GM06990 (cell line): ENCODE data around the gene LCOR.

ENCODE experiments used
- DNase-seq: peaks from one replicate; pipeline ENCODE4 v3.0.0-alpha.2; 2011; ENCODE audit not compliant: insufficient read length; ENCODE audit errors: extremely low read depth
- H3K27me3 ChIP-seq: replicated peaks from 2 replicates; pipeline ENCODE4 v1.6.0; 2011; ENCODE audit warnings: low read length; ENCODE audit not compliant: control insufficient read depth, insufficient read depth
- H3K36me3 ChIP-seq: 2 replicates; pipeline ENCODE4 v1.5.1; 2011; ENCODE audit warnings: low read length; ENCODE audit not compliant: control insufficient read depth, insufficient read depth
- H3K4me3 ChIP-seq: replicated peaks from 2 replicates; pipeline ENCODE4 v1.5.1; 2011; ENCODE audit warnings: low read depth, mild to moderate bottlenecking, control low read depth, low read length
- CTCF ChIP-seq: IDR thresholded peaks from 2 replicates; pipeline ENCODE4 v1.5.1; 2011; ENCODE audit warnings: low read length, control low read depth, mild to moderate bottlenecking, inconsistent platforms; ENCODE audit not compliant: insufficient read depth, poor library complexity, severe bottlenecking

Gene LCOR

GRCh38 chr10:97022616-97023015 is 190.5 kb downstream of the LCOR start:
- Histone ChIP-seq H3K4me3 (no peak overlapping the region), H3K27me3 (no peaks in the 10 kb centered on the region), H3K36me3 (no peaks in the 10 kb centered on the region)
- no peak for TF ChIP-seq CTCF
- DNase-seq = no peak

GRCh38 chr10:97023401-97024167 is 191.5 kb downstream of the LCOR start:
- TF ChIP-seq CTCF = no peak
- Histone ChIP-seq H3K36me3 (no peaks in the 10 kb centered on the region), H3K27me3 (no peaks in the 10 kb centered on the region; the same call in 1 of the 2 replicates), H3K4me3 (no peak overlapping the region)
- DNase-seq = no peak

- TF ChIP-seq CTCF = no peak
- no peaks in the 10 kb centered on the region for H3K36me3 ChIP-seq
- DNase-seq = peak; percentile 37
- no peak overlapping the region for H3K4me3 ChIP-seq
- H3K27me3 ChIP-seq = no peaks in the 10 kb centered on the region; the same call in 1 of the 2 replicates
Measured at GRCh38 chr10:97024168-97025073, 192.3 kb downstream of the LCOR start.

GRCh38 chr10:97025613-97026242 is 193.6 kb downstream of the LCOR start:
- no peak for DNase-seq
- peak; percentile 75 for TF ChIP-seq CTCF
- Histone ChIP-seq H3K4me3 (no peak overlapping the region), H3K27me3 (no peaks in the 10 kb centered on the region; the same call in 1 of the 2 replicates), H3K36me3 (no peaks in the 10 kb centered on the region)

GRCh38 chr10:97028126-97028831 is 196.2 kb downstream of the LCOR start:
- Histone ChIP-seq H3K4me3 (no peak overlapping the region), H3K27me3 (no peaks in the 10 kb centered on the region; the same call in 1 of the 2 replicates), H3K36me3 (no peaks in the 10 kb centered on the region)
- TF ChIP-seq CTCF = no peak
- no peak for DNase-seq
